HepG2 (cell line): ENCODE measurements around the gene GATD1. TPM values are rescaled to one million over a fixed set of nuclear protein-coding genes. Genes with fewer than 3 reads are reported as not detected.

Source experiments
- ATAC-seq: fragments of 200-7000 bp; cut with Tn5 transposase; 3 replicates; pipeline ENCODE4 v1.9.1; 2020; ENCODE audit warnings: mild to moderate bottlenecking, moderate library complexity
- BruUV-seq: library from RNA; stranded (reverse); fragments of 400-500 nt; replicated peaks from 2 replicates; lab custom pipeline; 2021; lab: Mats Ljungman, UMichigan
- CTCF ChIA-PET: fragments of 300-600 bp; formaldehyde crosslinking; extraction: SDS; loops from one replicate; lab custom pipeline; 2021; ENCODE audit warnings: low total read pairs, inconsistent platforms, low intra/inter-chr PET ratio; lab: Yijun Ruan, JAX
- POLR2A ChIA-PET: fragments of 350-600 bp; sonication (Branson Sonifier 250); formaldehyde crosslinking; loops from one replicate; lab custom pipeline; 2020; ENCODE audit warnings: antibody characterized with exemption, inconsistent platforms; lab: Yijun Ruan, JAX
- DNase-seq: peaks from one replicate; pipeline ENCODE4 v3.0.0-alpha.2; 2015; ENCODE audit warnings: low spot score
- FAIRE-seq: peaks from 3 replicates; lab custom pipeline; 2011; peaks lifted over from hg19 to GRCh38; lab: Jason Lieb, UNC
- H2AFZ ChIP-seq: one replicate; pipeline ENCODE4 v1.6.1; 2011; ENCODE audit warnings: low read length, inconsistent platforms
- H3K27ac ChIP-seq: fragments of 300-600 bp; 3 replicates; pipeline ENCODE4 v1.8.0; 2011; ENCODE audit warnings: mixed run types, mild to moderate bottlenecking, mixed read lengths, low read length, inconsistent platforms; ENCODE audit not compliant: insufficient read depth; ENCODE audit errors: extremely low read length
- H3K27me3 ChIP-seq, 2 experiments: fragments of 200-600 bp in 1 of 2; 2 replicates in 1 of 2; 3 replicates in 1 of 2; pipeline versions ENCODE4 v1.6.0 to v1.8.0; 2011; ENCODE audit warnings: low read length in 2 of 2, mild to moderate bottlenecking in 2 of 2, moderate library complexity in 2 of 2, inconsistent platforms in 1 of 2; ENCODE audit not compliant: insufficient read depth in 2 of 2, control insufficient read depth in 1 of 2
- H3K36me3 ChIP-seq, 2 experiments: fragments of 200-600 bp in 1 of 2; replicated peaks in 1 of 2; 2 replicates in 1 of 2; 3 replicates in 1 of 2; pipeline versions ENCODE4 v1.5.1 to v1.8.0; 2011; ENCODE audit warnings: low read length in 2 of 2, inconsistent platforms in 1 of 2; ENCODE audit not compliant: insufficient read depth in 2 of 2, control insufficient read depth in 1 of 2
- H3K4me1 ChIP-seq: 2 replicates; pipeline ENCODE4 v1.5.1; 2012; ENCODE audit warnings: low read length, inconsistent platforms; ENCODE audit not compliant: insufficient read depth
- H3K4me2 ChIP-seq: 2 replicates; pipeline ENCODE4 v1.6.0; 2011; ENCODE audit warnings: low read depth, low read length, inconsistent platforms
- H3K4me3 ChIP-seq, 3 experiments: fragments of 200-600 bp in 1 of 3; sonication (generic), shearing (Covaris generic) in 1 of 3; replicated peaks in 1 of 3; 2 replicates each; pipeline ENCODE4 v1.5.1; 2011 to 2016; ENCODE audit warnings: low read length in 3 of 3, inconsistent platforms in 2 of 3, low read depth in 2 of 3, mild to moderate bottlenecking in 2 of 3, control low read depth in 1 of 3, mixed read lengths in 1 of 3; ENCODE audit not compliant: insufficient read depth in 1 of 3
- H3K79me2 ChIP-seq: one replicate; pipeline ENCODE4 v1.6.1; 2011; ENCODE audit warnings: low read length, inconsistent platforms; ENCODE audit not compliant: insufficient read depth
- H3K9ac ChIP-seq: 2 replicates; pipeline ENCODE4 v1.6.0; 2011; ENCODE audit warnings: mild to moderate bottlenecking, low read depth, low read length, inconsistent platforms; ENCODE audit not compliant: insufficient read depth
- H3K9me3 ChIP-seq: 2 replicates; pipeline ENCODE4 v1.5.1; 2012; ENCODE audit warnings: mild to moderate bottlenecking, low read length
- H4K20me1 ChIP-seq: 2 replicates; pipeline ENCODE4 v1.6.0; 2011; ENCODE audit warnings: inconsistent platforms, mild to moderate bottlenecking, low read length, moderate library complexity; ENCODE audit not compliant: insufficient read depth
- AGO2 ChIP-seq: fragments of 200-400 bp; formaldehyde crosslinking; optimal IDR thresholded peaks from 2 replicates; pipeline ENCODE3; 2017; ENCODE audit warnings: mild to moderate bottlenecking, low read depth, low read length, moderate library complexity
- POLR2G ChIP-seq: fragments of 200-400 bp; formaldehyde crosslinking; IDR thresholded peaks from 2 replicates; pipeline ENCODE4 v1.6.1; 2018; ENCODE audit warnings: mild to moderate bottlenecking, low read depth, low read length, moderate library complexity
- RBM22 ChIP-seq: fragments of 200-400 bp; formaldehyde crosslinking; optimal IDR thresholded peaks from 2 replicates; pipeline ENCODE3; 2017; ENCODE audit warnings: mild to moderate bottlenecking, low read length, moderate library complexity
- RXRA ChIP-seq: sonication (generic); formaldehyde crosslinking; IDR thresholded peaks from 2 replicates; pipeline ENCODE4 v1.5.1; 2020; ENCODE audit warnings: missing genetic modification reagents
- ZNF121 ChIP-seq: sonication (generic); formaldehyde crosslinking; IDR thresholded peaks from 2 replicates; pipeline ENCODE4 v1.5.0; 2020; ENCODE audit warnings: mild to moderate bottlenecking, missing genetic modification reagents
- ZSCAN21 ChIP-seq: sonication (generic); formaldehyde crosslinking; IDR thresholded peaks from 2 replicates; pipeline ENCODE4 v1.8.0; 2022; ENCODE audit warnings: mild to moderate bottlenecking, missing genetic modification reagents, moderate library complexity, borderline replicate concordance
- WGBS: methylation state at CpG from one replicate; pipeline ENCODE4 v1.1.6; 2017; ENCODE audit warnings: low lambda C conversion rate; 5-methylcytosine and 5-hydroxymethylcytosine counted together
- in situ Hi-C: cut with HindIII; loops from 2 replicates; pipeline ENCODE4 v1.10.0; 2017; ENCODE audit warnings: low pct_unique_long_range_greater_than_20kb; ENCODE audit not compliant: extremely low pct_ligation_motif_present
- intact Hi-C: fragments of 100-400 bp; cut with micrococcal nuclease; formaldehyde crosslinking; loops from one replicate; pipeline ENCODE4 v1.10.0; 2022; ENCODE audit not compliant: unreplicated experiment
- polyA plus RNA-seq, 8 experiments: library from polyadenylated mRNA; depleted of rRNA in 3 of 8; stranded (reverse) in 7 of 8; unstranded in 1 of 8; fragments of >200 nt; fragmentation: Illumina TruSeq in 4 of 8; extraction: Trizol in 4 of 8; gene quantifications; 2 replicates each; pipeline versions ENCODE4 v1.2.1 to v1.2.3, GENCODE V29; 2011 to 2016; ENCODE audit warnings: low read depth in 4 of 8, missing spikeins in 1 of 8, mixed read lengths in 1 of 8; ENCODE audit not compliant: insufficient read depth in 1 of 8
- total RNA-seq, 5 experiments: library from RNA; depleted of rRNA; stranded (reverse); fragments of >200 nt; fragmentation: Illumina TruSeq; extraction: Trizol; gene quantifications; 2 replicates each; pipeline ENCODE4 v1.2.3, GENCODE V29; 2016; ENCODE audit warnings: low read depth in 1 of 5

The GATD1 gene
- total and polyA plus RNA-seq, 2 of the 13 experiments (the other 11 are each of a cell fraction or from before 2014, with no cell fraction given), result 31.3 to 60.5 TPM

DNA sequence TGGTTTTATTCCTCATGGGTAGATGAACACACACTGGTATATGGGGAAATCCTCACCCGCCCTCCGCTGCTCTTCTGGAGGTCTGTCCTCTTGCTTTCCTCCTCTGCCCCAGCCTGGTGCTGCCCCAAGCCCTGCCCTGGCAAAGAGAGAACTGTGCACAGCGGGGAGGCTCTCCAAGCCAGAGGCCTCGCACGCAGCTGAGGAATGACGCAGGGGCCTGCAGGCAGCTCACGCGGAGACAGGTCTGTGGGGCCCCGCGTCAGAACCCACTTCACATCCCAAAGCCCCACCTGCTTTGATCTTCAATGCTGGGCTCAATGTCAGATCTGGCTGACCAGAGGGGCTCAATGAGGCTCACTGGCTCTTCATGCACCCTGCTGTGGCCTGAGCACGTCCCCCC, 10.0 kb downstream of the GATD1 start:
- intact Hi-C loops, result no loop called here
- TSS peak; percentile 45 for BruUV-seq
- peaks cover 23 to 55% of the 10 kb centered on the region in 2 experiments for H3K36me3 ChIP-seq
- TF ChIP-seq POLR2G (peak; percentile 34; the same call in 1 of the 2 replicates), AGO2 (peak; percentile 92), RBM22 (peak; percentile 53), ZSCAN21 (CRISPR knock-in tag) (no peak)
- no peak for ATAC-seq
- no peaks in the 10 kb centered on the region for H3K9me3 ChIP-seq
- ChIA-PET CTCF (no interaction called here), POLR2A (interaction anchor here (1.9 kb wide), 1 partner anchor 10 kb away, joined by 7 read pairs; the partner anchor contains the start of gene GATD1)
- H3K4me1 ChIP-seq, result peaks cover 18% of the 10 kb centered on the region
- no peaks in the 10 kb centered on the region for H3K79me2 ChIP-seq
- H2AFZ ChIP-seq, result no peak overlapping the region
- WGBS, result 100% methylated on average over 4 of the region's 11 CpGs
- in situ Hi-C loops, result loop anchor here (5.0 kb wide), 1 partner anchor 105 kb away; no protein-coding TSS in a partner anchor
- DNase-seq, result no peak
- no peak overlapping the region for H3K4me3 ChIP-seq
- FAIRE-seq, result no peak
- peaks cover 9% of the 10 kb centered on the region; the same call in 1 of the 2 replicates for H4K20me1 ChIP-seq
- no peak overlapping the region for H3K4me2 ChIP-seq
- no peak overlapping the region for H3K27ac ChIP-seq
- no peaks in the 10 kb centered on the region for H3K27me3 ChIP-seq
- no peak overlapping the region for H3K9ac ChIP-seq

DNA sequence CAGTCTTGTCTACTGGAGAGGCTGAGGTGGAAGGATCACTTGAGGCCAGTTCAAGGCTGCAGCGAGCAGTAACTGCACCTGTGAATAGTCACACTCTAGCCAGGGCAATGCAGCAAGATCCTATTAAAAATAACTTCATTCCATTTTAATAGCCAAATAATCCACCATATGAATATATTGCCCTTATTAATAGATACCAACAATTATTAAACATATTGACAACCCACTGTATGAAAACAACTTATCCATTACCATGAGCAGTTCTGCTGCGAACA, 10.4 kb downstream of the GATD1 start:
- no TSS peak for BruUV-seq
- intact Hi-C loops, result no loop called here
- Histone ChIP-seq H3K9me3 (no peaks in the 10 kb centered on the region), H3K9ac (no peak overlapping the region), H2AFZ (no peak overlapping the region), H3K79me2 (no peaks in the 10 kb centered on the region), H3K27ac (no peak overlapping the region), H3K4me1 (peaks cover 18% of the 10 kb centered on the region), H4K20me1 (peaks cover 9% of the 10 kb centered on the region; the same call in 1 of the 2 replicates)
- 92% methylated on average over 2 of the region's 2 CpGs for WGBS
- FAIRE-seq (no peak), ATAC-seq (no peak), DNase-seq (no peak)
- in situ Hi-C loops, result loop anchor here (5.0 kb wide), 1 partner anchor 105 kb away; no protein-coding TSS in a partner anchor
- TF ChIP-seq ZNF121, result 0 out of 2 replicates have a peak, but pooled peaks have one; percentile 21
- TF ChIP-seq RXRA (CRISPR knock-in tag), result no peak
- TF ChIP-seq, all 625 proteins: peak for 1
- ChIA-PET CTCF (no interaction called here), POLR2A (interaction anchor here (1.9 kb wide), 1 partner anchor 10 kb away, joined by 7 read pairs; the partner anchor contains the start of gene GATD1)
- no peak overlapping the region for H3K4me3 ChIP-seq
- H3K36me3 ChIP-seq, result peaks cover 23 to 57% of the 10 kb centered on the region in 2 experiments
- H3K27me3 ChIP-seq, result no peaks in the 10 kb centered on the region
- no peak overlapping the region for H3K4me2 ChIP-seq
